Fibroblast of lung (primary cell): ENCODE results near the gene WDR49. TPM values are rescaled to one million over a fixed set of nuclear protein-coding genes. Genes with fewer than 3 reads are reported as not detected.

Experiments
- DNase-seq, 2 donors: peaks; one replicate each; pipeline versions ENCODE4 v3.0.0 to v3.0.0-alpha.2; 2010; ENCODE audit warnings: low read depth in 2 of 2
- H2AFZ ChIP-seq: 2 replicates; pipeline ENCODE4 v1.5.1; 2012; ENCODE audit warnings: low read length, control low read depth, inconsistent platforms
- H3K27ac ChIP-seq: 2 replicates; pipeline ENCODE4 v1.5.1; 2011; ENCODE audit warnings: low read length, control low read depth; ENCODE audit not compliant: insufficient read depth
- H3K27me3 ChIP-seq: 2 replicates; pipeline ENCODE4 v1.5.1; 2011; ENCODE audit warnings: mild to moderate bottlenecking, low read length; ENCODE audit not compliant: control insufficient read depth, insufficient read depth
- H3K36me3 ChIP-seq: 2 replicates; pipeline ENCODE4 v1.5.1; 2011; ENCODE audit warnings: low read length; ENCODE audit not compliant: control insufficient read depth, insufficient read depth
- H3K4me1 ChIP-seq: 2 replicates; pipeline ENCODE4 v1.5.1; 2011; ENCODE audit warnings: low read length; ENCODE audit not compliant: control insufficient read depth, insufficient read depth; ENCODE audit errors: extremely low read depth
- H3K4me2 ChIP-seq: 2 replicates; pipeline ENCODE4 v1.5.1; 2011; ENCODE audit warnings: low read length, control low read depth; ENCODE audit not compliant: insufficient read depth; ENCODE audit errors: extremely low read depth
- H3K4me3 ChIP-seq, 4 experiments: fragments of 200-600 bp in 1 of 4; sonication (generic) in 1 of 4; replicated peaks in 1 of 4; 2 replicates each; pipeline ENCODE4 v1.5.1; 2011 to 2016; ENCODE audit warnings: low read length in 4 of 4, low read depth in 3 of 4, mild to moderate bottlenecking in 3 of 4, control low read depth in 2 of 4, inconsistent platforms in 1 of 4, mixed read lengths in 1 of 4; ENCODE audit not compliant: insufficient read depth in 1 of 4; ENCODE audit errors: control extremely low read depth in 1 of 4
- H3K79me2 ChIP-seq: 2 replicates; pipeline ENCODE4 v1.5.1; 2012; ENCODE audit warnings: mild to moderate bottlenecking, low read length, inconsistent platforms; ENCODE audit not compliant: control insufficient read depth, insufficient read depth
- H3K9ac ChIP-seq: 2 replicates; pipeline ENCODE4 v1.5.1; 2011; ENCODE audit warnings: mild to moderate bottlenecking, low read length, control low read depth; ENCODE audit not compliant: insufficient read depth
- H3K9me3 ChIP-seq: 2 replicates; pipeline ENCODE4 v1.5.1; 2012; ENCODE audit warnings: low read depth, low read length; ENCODE audit not compliant: control insufficient read depth, insufficient read depth
- H4K20me1 ChIP-seq: 2 replicates; pipeline ENCODE4 v1.5.1; 2011; ENCODE audit warnings: low read length; ENCODE audit not compliant: control insufficient read depth, insufficient read depth; ENCODE audit errors: extremely low read depth
- EZH2 ChIP-seq: IDR thresholded peaks from 2 replicates; pipeline ENCODE4 v1.5.1; 2012; ENCODE audit warnings: low read length, control low read depth, mild to moderate bottlenecking; ENCODE audit errors: missing control alignments
- polyA plus RNA-seq, 2 donors: library from polyadenylated mRNA; depleted of rRNA in 1 of 2; stranded (reverse) in 1 of 2; unstranded in 1 of 2; fragments of >200 nt; gene quantifications; 2 replicates each; pipeline ENCODE4 v1.2.1, GENCODE V29; 2011 to 2012; ENCODE audit warnings: missing spikeins in 1 of 2
- total RNA-seq: library from RNA; depleted of rRNA; stranded (reverse); fragments of >200 nt; gene quantifications from 2 replicates; pipeline ENCODE4 v1.2.1, GENCODE V29; 2014
- TF ChIP-seq, protein P1 (sequence below), 2 donors: IDR thresholded peaks in 1 of 2; conservative IDR thresholded peaks in 1 of 2; 1 replicate in 1 of 2; 2 replicates in 1 of 2; pipeline ENCODE4 v1.5.1; 2011 to 2012; ENCODE audit warnings: low read length in 2 of 2, control low read depth in 1 of 2, inconsistent platforms in 1 of 2, low read depth in 1 of 2, mild to moderate bottlenecking in 1 of 2

The WDR49 gene
- total and polyA plus RNA-seq, 2 donors (not counting 1 experiment from before 2014, with no cell fraction given) = under 0.01 TPM; not detected in 1

DNA sequence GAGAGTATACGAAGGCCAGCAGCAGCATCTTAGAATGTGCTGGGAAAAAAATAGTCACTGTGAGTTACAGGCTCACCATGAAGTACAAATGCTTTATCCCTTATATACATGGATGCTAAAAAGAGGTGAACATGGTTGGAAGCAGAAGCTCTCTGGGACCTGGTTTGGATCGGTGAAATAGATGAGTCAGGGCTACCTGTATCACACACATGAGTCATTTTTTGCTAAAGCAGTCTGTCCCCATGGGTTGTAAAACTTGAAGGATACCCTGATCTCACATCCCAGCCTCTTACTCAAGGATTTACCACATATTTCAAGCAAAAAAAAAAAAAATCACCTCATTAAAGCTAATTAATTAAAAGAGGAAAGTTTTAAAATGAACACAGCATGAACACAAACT lies 173.0 kb downstream of the WDR49 start:
- Histone ChIP-seq H3K27me3 (no peaks in the 10 kb centered on the region), H3K27ac (no peak overlapping the region), H3K79me2 (no peaks in the 10 kb centered on the region), H3K4me1 (no peaks in the 10 kb centered on the region), H3K4me3 (no peak overlapping the region), H3K9me3 (no peaks in the 10 kb centered on the region), H2AFZ (no peak overlapping the region), H4K20me1 (no peaks in the 10 kb centered on the region), H3K9ac (no peak overlapping the region), H3K36me3 (no peaks in the 10 kb centered on the region), H3K4me2 (no peak overlapping the region)
- no peak for DNase-seq
- no peak for TF ChIP-seq EZH2
- TF ChIP-seq, protein P1, sequence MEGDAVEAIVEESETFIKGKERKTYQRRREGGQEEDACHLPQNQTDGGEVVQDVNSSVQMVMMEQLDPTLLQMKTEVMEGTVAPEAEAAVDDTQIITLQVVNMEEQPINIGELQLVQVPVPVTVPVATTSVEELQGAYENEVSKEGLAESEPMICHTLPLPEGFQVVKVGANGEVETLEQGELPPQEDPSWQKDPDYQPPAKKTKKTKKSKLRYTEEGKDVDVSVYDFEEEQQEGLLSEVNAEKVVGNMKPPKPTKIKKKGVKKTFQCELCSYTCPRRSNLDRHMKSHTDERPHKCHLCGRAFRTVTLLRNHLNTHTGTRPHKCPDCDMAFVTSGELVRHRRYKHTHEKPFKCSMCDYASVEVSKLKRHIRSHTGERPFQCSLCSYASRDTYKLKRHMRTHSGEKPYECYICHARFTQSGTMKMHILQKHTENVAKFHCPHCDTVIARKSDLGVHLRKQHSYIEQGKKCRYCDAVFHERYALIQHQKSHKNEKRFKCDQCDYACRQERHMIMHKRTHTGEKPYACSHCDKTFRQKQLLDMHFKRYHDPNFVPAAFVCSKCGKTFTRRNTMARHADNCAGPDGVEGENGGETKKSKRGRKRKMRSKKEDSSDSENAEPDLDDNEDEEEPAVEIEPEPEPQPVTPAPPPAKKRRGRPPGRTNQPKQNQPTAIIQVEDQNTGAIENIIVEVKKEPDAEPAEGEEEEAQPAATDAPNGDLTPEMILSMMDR (conservative IDR thresholded peaks at IDR 0.05 in 1 of 2, IDR thresholded peaks at IDR 0.05 in 1 of 2; ENCODE audit: low read depth in 1 of 2, low read length in 2 of 2) = no peak

DNA sequence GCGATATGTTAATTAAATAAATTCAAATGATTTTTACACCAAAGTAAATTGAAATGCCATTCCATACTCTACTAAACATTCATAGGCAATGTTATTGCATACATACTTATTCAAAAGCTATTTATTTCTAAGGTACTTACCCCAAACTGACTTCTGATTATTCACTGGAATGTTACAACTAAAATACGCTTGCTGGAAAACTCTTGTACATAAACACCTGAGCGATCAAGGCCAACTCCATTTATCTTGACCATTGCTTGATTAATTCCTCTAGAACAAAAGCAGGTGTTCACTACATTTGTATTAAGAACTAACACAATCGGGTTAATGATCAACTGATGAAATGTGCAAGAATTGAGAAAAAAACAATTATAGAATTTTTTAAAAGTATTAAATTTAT lies 179.9 kb downstream of the WDR49 start, which contains the start of gene SERPINI2:
SERPINI2 (minus strand) TSS at position 180 of the 400 bp plus-strand sequence. CDS start 2,208 bp downstream, outside the sequence.
- Histone ChIP-seq H3K27ac (no peak within 1 kb of the TSS), H3K9me3 (no peaks in the 10 kb centered on the region), H3K79me2 (no peaks in the 10 kb centered on the region), H3K27me3 (no peaks in the 10 kb centered on the region), H4K20me1 (no peaks in the 10 kb centered on the region), H3K4me1 (no peaks in the 10 kb centered on the region), H3K4me2 (no peak within 1 kb of the TSS), H3K9ac (no peak within 1 kb of the TSS), H3K4me3 (no peak within 1 kb of the TSS), H2AFZ (no peak within 1 kb of the TSS), H3K36me3 (no peaks in the 10 kb centered on the region)
- TF ChIP-seq, protein P1 (conservative IDR thresholded peaks at IDR 0.05 in 1 of 2, IDR thresholded peaks at IDR 0.05 in 1 of 2; ENCODE audit: low read depth in 1 of 2, low read length in 2 of 2) = no peak
- TF ChIP-seq EZH2 = no peak
- DNase-seq = no peak

DNA sequence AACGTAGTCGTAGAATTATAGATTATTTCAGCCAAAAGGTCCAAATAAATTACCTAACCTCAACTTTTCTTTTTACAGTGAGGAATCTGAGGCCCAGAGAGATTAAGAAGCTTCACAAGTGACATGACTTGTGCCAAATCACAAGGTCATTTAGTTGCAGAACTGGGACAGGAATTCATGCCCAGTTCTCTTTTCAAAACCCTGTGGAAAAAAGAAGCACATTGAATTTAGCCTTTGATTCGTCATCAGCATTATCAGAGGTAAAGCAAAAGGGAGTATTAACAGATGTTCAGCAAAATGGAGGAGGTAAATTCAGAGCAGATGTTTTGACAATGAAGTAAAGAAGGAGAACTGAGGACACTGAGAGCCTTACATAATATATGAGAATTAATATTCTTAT lies 184.4 kb downstream of the WDR49 start:
- no peaks in the 10 kb centered on the region for H4K20me1 ChIP-seq
- TF ChIP-seq, protein P1 (conservative IDR thresholded peaks at IDR 0.05 in 1 of 2, IDR thresholded peaks at IDR 0.05 in 1 of 2; ENCODE audit: low read depth in 1 of 2, low read length in 2 of 2) = no peak
- no peak for TF ChIP-seq EZH2
- no peak overlapping the region for H3K9ac ChIP-seq
- no peak overlapping the region for H3K4me3 ChIP-seq
- H3K27ac ChIP-seq = no peak overlapping the region
- H2AFZ ChIP-seq = no peak overlapping the region
- no peaks in the 10 kb centered on the region for H3K27me3 ChIP-seq
- H3K9me3 ChIP-seq = no peaks in the 10 kb centered on the region
- H3K4me1 ChIP-seq = no peaks in the 10 kb centered on the region
- no peak overlapping the region for H3K4me2 ChIP-seq
- no peaks in the 10 kb centered on the region for H3K36me3 ChIP-seq
- no peak for DNase-seq
- H3K79me2 ChIP-seq = no peaks in the 10 kb centered on the region
